Muscle layer of colon (tissue), 2 donors: ENCODE measurements around the gene PLXNA2.

Source experiments
- H3K27ac ChIP-seq: one replicate; pipeline ENCODE4 v1.7.0; 2013; ENCODE audit warnings: low read depth, mild to moderate bottlenecking, low read length, moderate library complexity
- H3K27me3 ChIP-seq, 2 donors: one replicate each; pipeline ENCODE4 v1.7.0; 2013; ENCODE audit warnings: low read length in 2 of 2, mild to moderate bottlenecking in 2 of 2; ENCODE audit not compliant: insufficient read depth in 2 of 2, control insufficient read depth in 1 of 2
- H3K36me3 ChIP-seq: one replicate; pipeline ENCODE4 v1.7.0; 2013; ENCODE audit warnings: mild to moderate bottlenecking, low read length; ENCODE audit not compliant: insufficient read depth
- H3K4me1 ChIP-seq: one replicate; pipeline ENCODE4 v1.7.0; 2013; ENCODE audit warnings: mild to moderate bottlenecking, low read length; ENCODE audit not compliant: insufficient read depth
- H3K4me3 ChIP-seq, 2 donors: one replicate each; pipeline ENCODE4 v1.7.0; 2013; ENCODE audit warnings: low read length in 2 of 2, low read depth in 1 of 2, mild to moderate bottlenecking in 1 of 2, moderate library complexity in 1 of 2
- H3K9ac ChIP-seq: one replicate; pipeline ENCODE4 v1.7.0; 2013; ENCODE audit warnings: low read length
- H3K9me3 ChIP-seq: one replicate; pipeline ENCODE4 v1.7.0; 2013; ENCODE audit warnings: mild to moderate bottlenecking, low read length
- donor health status: abdominal sarcoma.
- donor health status: Adenocarcinoma of cecum.

Gene PLXNA2

DNA sequence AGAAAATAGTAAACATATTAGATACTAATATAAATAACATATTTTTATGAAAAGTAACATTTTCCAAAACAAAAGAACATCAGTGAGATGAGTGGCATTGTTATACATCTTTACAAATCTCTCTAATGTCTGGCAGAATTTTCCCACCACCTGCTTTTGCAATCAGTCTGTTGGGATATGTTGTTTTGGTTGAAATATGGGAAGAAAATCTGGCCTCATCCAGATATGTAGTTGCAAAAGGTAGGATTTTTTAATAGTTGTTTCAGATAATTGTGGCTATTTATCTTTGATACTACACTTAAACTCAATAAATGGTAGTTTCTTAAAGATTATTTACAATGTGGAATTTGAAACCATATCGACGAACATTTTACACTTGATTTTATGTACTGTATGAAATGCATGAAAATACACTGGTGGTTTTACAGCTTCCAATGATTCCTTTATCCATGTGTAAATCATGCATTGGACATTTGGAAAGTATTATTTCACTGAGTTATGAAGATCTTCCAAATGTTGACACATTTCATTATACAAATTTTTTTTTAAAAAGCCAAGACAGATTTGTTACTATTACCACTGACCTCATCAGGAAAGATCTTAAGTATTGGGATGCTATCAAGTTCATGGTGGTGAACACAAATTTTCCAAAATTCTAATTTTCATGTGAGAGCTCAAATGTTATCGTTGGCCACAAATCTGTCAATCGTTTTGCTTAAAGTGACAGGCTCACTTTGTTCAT lies 259.2 kb downstream of the PLXNA2 start:
- H3K4me1 ChIP-seq = no peaks in the 10 kb centered on the region
- no peaks in the 10 kb centered on the region for H3K9me3 ChIP-seq

DNA sequence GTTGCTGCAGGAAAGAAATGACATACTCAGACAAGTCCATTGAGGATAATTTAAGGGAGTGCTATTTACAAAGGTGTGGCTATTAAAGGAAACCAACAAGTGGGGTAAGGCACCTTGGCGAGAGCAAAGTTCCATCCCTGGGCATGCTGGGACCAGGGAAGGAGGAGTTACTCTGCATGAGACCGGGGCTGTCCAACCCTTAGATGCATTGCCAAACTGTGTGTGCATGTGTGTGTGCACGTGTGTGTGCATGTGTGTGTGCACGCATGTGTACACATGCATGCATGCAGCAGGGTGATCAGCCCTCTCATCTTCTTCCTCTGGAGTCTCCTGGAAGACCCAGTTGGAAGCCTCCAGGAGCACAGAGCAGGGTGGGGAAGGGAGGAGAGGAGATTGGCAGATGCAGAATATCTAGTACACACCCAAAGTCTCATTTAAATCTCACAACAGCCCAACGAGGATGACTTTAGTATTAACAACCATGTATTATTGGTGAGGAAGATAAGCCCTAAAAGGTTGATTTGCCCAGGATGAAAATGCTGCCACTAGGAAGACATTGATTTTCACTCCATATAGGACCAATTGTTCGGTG lies 261.0 kb downstream of the PLXNA2 start:
- no peaks in the 10 kb centered on the region for H3K4me1 ChIP-seq
- H3K9ac ChIP-seq = no peak overlapping the region
- no peak overlapping the region for H3K4me3 ChIP-seq
- H3K36me3 ChIP-seq = no peaks in the 10 kb centered on the region
- H3K27me3 ChIP-seq = no peaks in the 10 kb centered on the region
- no peaks in the 10 kb centered on the region for H3K9me3 ChIP-seq
- H3K27ac ChIP-seq = no peak overlapping the region

More for the DNA sequence above, 259.2 kb downstream of the PLXNA2 start:
- no peaks in the 10 kb centered on the region for H3K27me3 ChIP-seq
- no peak overlapping the region for H3K4me3 ChIP-seq
- no peak overlapping the region for H3K9ac ChIP-seq
- no peak overlapping the region for H3K27ac ChIP-seq
- no peaks in the 10 kb centered on the region for H3K36me3 ChIP-seq

DNA sequence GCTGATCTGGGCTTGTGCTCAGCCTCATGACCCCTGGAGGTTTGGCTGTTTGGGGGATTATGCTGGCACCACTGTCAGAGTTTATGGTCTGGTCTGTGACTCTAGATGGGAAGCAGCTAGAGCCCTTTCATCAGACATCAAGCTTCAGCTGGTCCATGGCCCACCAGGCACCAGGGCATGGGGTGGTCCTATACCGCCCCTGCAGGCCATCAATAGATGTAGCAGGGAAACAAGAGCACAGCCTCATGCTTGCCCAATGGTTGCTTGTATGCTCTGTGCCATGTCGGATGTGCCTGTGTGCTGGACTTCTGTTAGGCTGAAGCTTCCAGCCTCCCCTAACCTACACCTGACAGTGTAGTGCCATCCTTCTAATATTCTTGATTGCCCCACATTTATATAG lies 262.2 kb downstream of the PLXNA2 start:
- H3K9ac ChIP-seq = no peak overlapping the region
- H3K4me1 ChIP-seq = no peaks in the 10 kb centered on the region
- H3K9me3 ChIP-seq = no peaks in the 10 kb centered on the region
- H3K27me3 ChIP-seq = no peaks in the 10 kb centered on the region
- no peak overlapping the region for H3K4me3 ChIP-seq
- H3K27ac ChIP-seq = no peak overlapping the region
- no peaks in the 10 kb centered on the region for H3K36me3 ChIP-seq

DNA sequence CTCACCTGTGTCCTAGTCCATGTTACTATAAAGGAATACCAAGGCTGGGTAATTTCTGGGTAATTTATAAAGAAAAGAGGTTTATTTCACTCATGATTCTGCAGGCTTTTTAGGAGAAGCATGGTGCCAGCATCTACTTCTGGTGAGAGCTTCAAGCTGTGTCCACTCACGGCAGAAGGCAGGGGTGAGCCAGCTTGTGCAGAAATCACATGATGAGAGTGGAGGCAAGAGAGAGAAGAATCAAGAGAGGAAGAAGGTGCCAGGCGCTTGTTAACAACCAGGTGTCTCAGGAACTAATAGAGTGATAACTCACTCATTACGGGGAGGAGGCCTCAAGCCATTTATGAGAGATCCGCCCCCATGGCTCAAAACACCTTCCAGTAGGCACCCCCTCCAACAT lies 265.7 kb downstream of the PLXNA2 start:
- no peaks in the 10 kb centered on the region for H3K4me1 ChIP-seq
- no peaks in the 10 kb centered on the region for H3K27me3 ChIP-seq
- no peak overlapping the region for H3K4me3 ChIP-seq
- no peaks in the 10 kb centered on the region for H3K9me3 ChIP-seq
- H3K9ac ChIP-seq = no peak overlapping the region
- no peaks in the 10 kb centered on the region for H3K36me3 ChIP-seq
- no peak overlapping the region for H3K27ac ChIP-seq

DNA sequence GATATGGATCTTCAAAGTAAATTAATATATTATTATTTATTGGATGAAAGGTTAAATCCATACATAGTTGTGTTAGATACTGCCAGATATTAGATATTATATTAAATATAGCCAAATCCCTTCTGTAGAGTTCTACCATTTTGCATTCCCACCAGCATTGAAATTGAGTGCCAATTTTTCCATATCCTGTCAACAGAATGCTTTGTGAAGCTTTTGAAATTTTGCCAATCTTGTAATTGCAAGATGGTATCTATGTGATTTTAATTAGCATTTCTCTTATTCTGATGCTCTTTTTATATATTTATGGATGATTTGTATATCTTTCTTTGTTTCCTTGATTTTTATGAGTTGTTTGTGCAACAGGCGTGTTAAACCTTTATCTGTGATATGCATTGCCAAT lies 266.3 kb downstream of the PLXNA2 start:
- Histone ChIP-seq H3K9ac (no peak overlapping the region), H3K9me3 (no peaks in the 10 kb centered on the region), H3K27ac (no peak overlapping the region), H3K4me3 (no peak overlapping the region), H3K36me3 (no peaks in the 10 kb centered on the region), H3K4me1 (no peaks in the 10 kb centered on the region), H3K27me3 (no peaks in the 10 kb centered on the region)

DNA sequence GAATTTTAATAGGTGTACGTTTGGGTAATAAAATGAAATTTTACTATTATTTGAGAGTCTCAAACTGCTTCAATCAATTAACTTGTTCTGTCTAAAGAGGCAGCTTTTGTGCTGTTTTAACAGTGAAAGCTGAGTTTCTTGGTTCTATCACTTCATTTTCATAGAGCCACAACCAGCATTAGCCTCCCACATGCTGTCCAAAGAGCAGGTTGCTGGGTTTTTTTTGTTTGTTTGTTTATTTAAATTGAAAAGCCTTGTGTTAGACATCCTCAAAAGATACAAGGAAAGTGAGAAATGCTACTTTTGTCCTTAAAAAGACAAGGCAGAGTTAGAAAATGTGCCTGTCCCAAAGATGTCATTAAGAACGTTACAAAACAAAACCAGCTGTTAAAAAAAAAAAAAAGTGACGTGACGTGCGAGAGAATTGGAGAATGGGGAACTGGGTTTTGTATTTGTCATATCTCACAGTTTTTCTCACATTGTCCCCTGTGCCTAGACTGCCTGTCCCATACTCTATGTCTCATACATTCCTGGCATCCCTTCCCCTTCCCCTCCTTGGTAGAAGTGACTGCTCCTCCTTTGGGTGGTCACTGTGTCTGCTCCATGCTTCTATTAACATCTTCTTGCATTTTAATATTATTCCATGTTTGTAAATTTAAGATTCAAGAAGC lies 270.2 kb downstream of the PLXNA2 start:
- H3K27me3 ChIP-seq = no peaks in the 10 kb centered on the region
- H3K4me1 ChIP-seq = no peaks in the 10 kb centered on the region
- no peak overlapping the region for H3K4me3 ChIP-seq
- no peak overlapping the region for H3K9ac ChIP-seq
- no peak overlapping the region for H3K27ac ChIP-seq
- H3K9me3 ChIP-seq = no peaks in the 10 kb centered on the region
- no peaks in the 10 kb centered on the region for H3K36me3 ChIP-seq

DNA sequence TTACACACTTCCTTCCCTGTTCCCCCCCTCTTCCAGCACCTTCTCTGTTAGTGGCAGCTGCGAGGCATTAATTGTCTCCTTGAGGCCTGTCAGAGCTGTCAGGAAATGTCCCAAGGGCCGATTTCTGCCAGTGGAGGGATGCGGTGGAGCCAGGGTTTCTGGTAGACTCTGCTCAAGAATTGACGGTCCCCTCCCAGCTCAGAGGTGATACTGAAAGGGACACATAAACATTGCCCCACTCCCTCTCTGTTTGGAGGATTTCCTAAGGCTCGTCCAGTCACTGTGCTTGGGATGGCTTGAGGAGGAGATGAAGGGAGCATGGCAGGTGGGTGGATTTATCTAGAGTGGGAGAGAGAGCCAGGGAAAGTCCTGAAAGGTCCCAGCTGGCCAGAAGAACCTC lies 271.8 kb downstream of the PLXNA2 start:
- H3K27me3 ChIP-seq = no peaks in the 10 kb centered on the region
- no peak overlapping the region for H3K9ac ChIP-seq
- no peak overlapping the region for H3K27ac ChIP-seq
- no peaks in the 10 kb centered on the region for H3K36me3 ChIP-seq
- H3K4me1 ChIP-seq = no peaks in the 10 kb centered on the region
- no peak overlapping the region for H3K4me3 ChIP-seq
- no peaks in the 10 kb centered on the region for H3K9me3 ChIP-seq
